Neuronal stem cell (in vitro differentiated cells): ENCODE data around the gene PRPF19.

Experiments
- DNase-seq: peaks from one replicate; pipeline ENCODE4 v3.0.0-alpha.2; 2013; ENCODE audit warnings: low spot score
- H2AFZ ChIP-seq: one replicate; pipeline ENCODE4 v1.6.1; 2013; ENCODE audit warnings: mild to moderate bottlenecking, low read length, inconsistent platforms
- H2AK5ac ChIP-seq: 2 replicates; pipeline ENCODE4 v1.6.1; 2013; ENCODE audit warnings: low read depth, mild to moderate bottlenecking, inconsistent platforms, low read length, moderate library complexity, mixed read lengths
- H2BK120ac ChIP-seq: 2 replicates; pipeline ENCODE4 v1.6.1; 2013; ENCODE audit warnings: low read depth, mild to moderate bottlenecking, inconsistent platforms, low read length, moderate library complexity, mixed read lengths
- H2BK12ac ChIP-seq: one replicate; pipeline ENCODE4 v1.6.1; 2013; ENCODE audit warnings: low read length, inconsistent platforms
- H2BK15ac ChIP-seq: 2 replicates; pipeline ENCODE4 v1.6.1; 2013; ENCODE audit warnings: mild to moderate bottlenecking, low read length, inconsistent platforms, mixed read lengths
- H2BK5ac ChIP-seq: one replicate; pipeline ENCODE4 v1.6.1; 2013; ENCODE audit warnings: inconsistent platforms, mild to moderate bottlenecking, low read length, moderate library complexity
- H3K14ac ChIP-seq: one replicate; pipeline ENCODE4 v1.6.1; 2013; ENCODE audit warnings: low read length, inconsistent platforms
- H3K18ac ChIP-seq: 2 replicates; pipeline ENCODE4 v1.6.1; 2013; ENCODE audit warnings: low read length, inconsistent platforms
- H3K23ac ChIP-seq: 2 replicates; pipeline ENCODE4 v1.6.1; 2013; ENCODE audit warnings: low read depth, mild to moderate bottlenecking, mixed read lengths, low read length, inconsistent platforms; ENCODE audit not compliant: poor library complexity
- H3K27ac ChIP-seq: replicated peaks from 3 replicates; pipeline ENCODE4 v1.5.1; 2013; ENCODE audit warnings: low read length, inconsistent platforms
- H3K27me3 ChIP-seq, 3 experiments: 2 replicates each; pipeline ENCODE4 v1.6.1; 2013; ENCODE audit warnings: low read length in 3 of 3, mild to moderate bottlenecking in 2 of 3, inconsistent platforms in 1 of 3, low read depth in 1 of 3, mixed read lengths in 1 of 3, moderate library complexity in 1 of 3; ENCODE audit not compliant: control insufficient read depth in 3 of 3, insufficient read depth in 3 of 3
- H3K36me3 ChIP-seq, 2 donors: replicated peaks in 1 of 2; 2 replicates each; pipeline ENCODE4 v1.6.1; 2013; ENCODE audit warnings: low read length in 2 of 2; ENCODE audit not compliant: control insufficient read depth in 2 of 2, insufficient read depth in 2 of 2
- H3K4ac ChIP-seq: 2 replicates; pipeline ENCODE4 v1.6.1; 2013; ENCODE audit warnings: inconsistent platforms, mild to moderate bottlenecking, low read length, moderate library complexity
- H3K4me1 ChIP-seq, 2 donors: 1 replicate in 1 of 2; 2 replicates in 1 of 2; pipeline ENCODE4 v1.6.1; 2013; ENCODE audit warnings: low read length in 2 of 2, low read depth in 1 of 2; ENCODE audit not compliant: control insufficient read depth in 2 of 2, insufficient read depth in 1 of 2
- H3K4me2 ChIP-seq: one replicate; pipeline ENCODE4 v1.6.1; 2013; ENCODE audit warnings: mild to moderate bottlenecking, low read length, inconsistent platforms; ENCODE audit not compliant: insufficient read depth, poor library complexity, severe bottlenecking
- H3K4me3 ChIP-seq, 2 donors: 2 replicates each; pipeline ENCODE4 v1.5.1; 2013; ENCODE audit warnings: low read length in 2 of 2, mild to moderate bottlenecking in 2 of 2, inconsistent platforms in 1 of 2, moderate library complexity in 1 of 2
- H3K79me1 ChIP-seq: one replicate; pipeline ENCODE4 v1.6.1; 2013; ENCODE audit warnings: low read depth, mild to moderate bottlenecking, inconsistent platforms, low read length, moderate library complexity
- H3K9ac ChIP-seq: one replicate; pipeline ENCODE4 v1.6.1; 2013; ENCODE audit warnings: mild to moderate bottlenecking, low read depth, low read length, inconsistent platforms; ENCODE audit not compliant: poor library complexity
- H3K9me3 ChIP-seq, 2 donors: replicated peaks in 1 of 2; 2 replicates each; pipeline versions ENCODE3 to v1.6.1; 2013; ENCODE audit warnings: low read length in 2 of 2, mild to moderate bottlenecking in 2 of 2, inconsistent platforms in 1 of 2, low read depth in 1 of 2, mixed read lengths in 1 of 2, moderate library complexity in 1 of 2; ENCODE audit not compliant: control insufficient read depth in 2 of 2, insufficient read depth in 1 of 2
- H4K8ac ChIP-seq: one replicate; pipeline ENCODE4 v1.6.1; 2013; ENCODE audit warnings: low read depth, mild to moderate bottlenecking, inconsistent platforms, low read length, moderate library complexity
- H4K91ac ChIP-seq: one replicate; pipeline ENCODE4 v1.6.1; 2013; ENCODE audit warnings: low read length, low read depth, mild to moderate bottlenecking, inconsistent platforms; ENCODE audit not compliant: poor library complexity
- WGBS, 2 donors: extraction: QIAGEN DNeasy Blood & Tissue Kit; methylation state at CpG; one replicate each; pipeline ENCODE4 v1.1.7; 2013; ENCODE audit warnings: missing lambda C conversion rate in 2 of 2, mixed read lengths in 1 of 2; ENCODE audit not compliant: insufficient read length in 2 of 2, insufficient replicate concordance in 1 of 2; ENCODE audit errors: extremely low coverage in 2 of 2; 5-methylcytosine and 5-hydroxymethylcytosine counted together

Gene PRPF19

GRCh38 chr11:60941371-60942119, 35.2 kb upstream of the PRPF19 start:
- H3K79me1 ChIP-seq, result no peaks in the 10 kb centered on the region
- no peaks in the 10 kb centered on the region for H3K9me3 ChIP-seq
- no peak overlapping the region for H3K4me2 ChIP-seq
- peak overlapping the region; percentile 16 for H2AK5ac ChIP-seq
- no peak overlapping the region for H3K27ac ChIP-seq
- WGBS, 2 donors, result no CpG with 5 or more reads among the region's 6 CpGs
- H3K27me3 ChIP-seq, result no peaks in the 10 kb centered on the region
- no peak overlapping the region for H4K91ac ChIP-seq
- no peak overlapping the region for H2BK120ac ChIP-seq
- peaks cover 3 to 11% of the 10 kb centered on the region in 2 donors for H3K36me3 ChIP-seq
- no peak overlapping the region for H2BK15ac ChIP-seq
- H3K18ac ChIP-seq, result no peak overlapping the region
- H3K4ac ChIP-seq, result no peak overlapping the region
- no peak overlapping the region for H3K14ac ChIP-seq
- H2AFZ ChIP-seq, result no peak overlapping the region
- no peak overlapping the region for H4K8ac ChIP-seq
- H2BK12ac ChIP-seq, result no peak overlapping the region
- H3K4me1 ChIP-seq, result peaks cover 1 to 3% of the 10 kb centered on the region in 2 donors
- H2BK5ac ChIP-seq, result no peak overlapping the region
- peak overlapping the region; percentile 13 for H3K23ac ChIP-seq
- no peak overlapping the region for H3K9ac ChIP-seq
- DNase-seq, result no peak
- no peak overlapping the region for H3K4me3 ChIP-seq

DNA sequence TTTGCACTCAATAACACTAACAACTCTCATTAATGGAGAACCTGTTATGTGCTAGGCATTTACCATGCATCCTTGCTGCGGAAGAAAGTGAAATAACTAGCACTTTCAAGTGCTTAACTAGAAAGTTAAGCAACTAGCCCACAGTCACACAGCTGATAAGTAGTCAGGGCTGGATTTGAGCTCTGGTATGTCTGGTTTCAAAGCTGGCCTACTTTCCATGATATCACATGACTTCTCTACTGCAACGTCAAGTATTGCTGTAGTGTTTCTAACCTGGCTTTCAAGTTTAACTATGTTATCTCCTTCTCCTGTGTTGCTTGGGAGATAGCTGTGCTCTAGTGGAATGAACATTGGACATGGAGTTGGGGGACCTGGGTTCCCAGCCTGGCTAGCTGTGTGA, 33.5 kb upstream of the PRPF19 start:
- no peaks in the 10 kb centered on the region for H3K27me3 ChIP-seq
- H3K4me3 ChIP-seq, result no peak overlapping the region
- H2BK5ac ChIP-seq, result no peak overlapping the region
- H2BK15ac ChIP-seq, result no peak overlapping the region
- peaks cover 12 to 28% of the 10 kb centered on the region in 2 donors for H3K36me3 ChIP-seq
- no peaks in the 10 kb centered on the region for H3K79me1 ChIP-seq
- no peak overlapping the region for H3K23ac ChIP-seq
- no peak overlapping the region for H3K9ac ChIP-seq
- no peak overlapping the region for H4K91ac ChIP-seq
- no peak overlapping the region for H3K18ac ChIP-seq
- H3K27ac ChIP-seq, result no peak overlapping the region
- H2BK120ac ChIP-seq, result no peak overlapping the region
- H3K4ac ChIP-seq, result no peak overlapping the region
- no peak overlapping the region for H3K4me2 ChIP-seq
- no peak overlapping the region for H3K14ac ChIP-seq
- no peak for DNase-seq
- H2AK5ac ChIP-seq, result no peak overlapping the region
- no peaks in the 10 kb centered on the region for H3K9me3 ChIP-seq
- no peak overlapping the region for H2BK12ac ChIP-seq
- H4K8ac ChIP-seq, result no peak overlapping the region
- no peak overlapping the region for H2AFZ ChIP-seq
- H3K4me1 ChIP-seq, result peaks cover 0 to 3% of the 10 kb centered on the region in 2 donors
- WGBS, 2 donors, result no CpG with 5 or more reads among the region's 2 CpGs

DNA sequence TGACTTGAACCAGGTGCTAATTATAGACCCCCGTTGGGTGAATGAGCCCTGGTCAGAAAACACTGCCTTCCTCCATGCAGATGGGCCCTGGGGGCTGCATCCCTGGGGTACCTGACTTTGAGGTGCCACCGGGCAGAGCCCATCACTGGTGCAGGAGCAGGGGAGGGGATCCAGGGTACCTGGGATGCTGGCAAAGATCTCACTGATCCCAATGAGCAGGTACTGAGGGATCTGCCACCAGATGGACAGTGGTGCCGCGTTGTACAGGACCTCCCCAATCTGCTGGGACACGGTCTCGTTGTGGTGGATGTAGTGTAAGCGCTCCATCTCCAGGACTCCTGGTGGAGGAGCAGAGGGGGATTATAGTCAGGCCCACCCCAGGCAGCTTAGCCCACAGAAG, 32.9 kb upstream of the PRPF19 start:
- Histone ChIP-seq H3K4ac (no peak overlapping the region), H4K91ac (no peak overlapping the region), H2BK12ac (no peak overlapping the region), H2BK15ac (no peak overlapping the region), H2BK5ac (no peak overlapping the region), H3K4me2 (no peak overlapping the region), H3K27ac (no peak overlapping the region), H2BK120ac (no peak overlapping the region), H4K8ac (no peak overlapping the region), H3K9me3 (no peaks in the 10 kb centered on the region), H3K27me3 (no peaks in the 10 kb centered on the region), H3K4me1 (peaks cover 0 to 3% of the 10 kb centered on the region in 2 donors), H3K18ac (peak overlapping the region; percentile 2), H3K23ac (no peak overlapping the region), H2AFZ (no peak overlapping the region), H3K9ac (peak overlapping the region; percentile 24), H3K79me1 (no peaks in the 10 kb centered on the region), H3K4me3 (no peak overlapping the region), H2AK5ac (no peak overlapping the region), H3K14ac (no peak overlapping the region), H3K36me3 (peaks cover 12 to 32% of the 10 kb centered on the region in 2 donors)
- DNase-seq, result no peak
- WGBS, 2 donors, result no CpG with 5 or more reads among the region's 7 CpGs

- Histone ChIP-seq H3K9ac (peak overlapping the region; percentile 15), H2BK5ac (no peak overlapping the region), H3K4ac (no peak overlapping the region), H3K27me3 (no peaks in the 10 kb centered on the region), H3K27ac (no peak overlapping the region), H3K23ac (no peak overlapping the region), H2AFZ (no peak overlapping the region), H3K9me3 (no peaks in the 10 kb centered on the region), H3K4me2 (no peak overlapping the region), H3K4me3 (no peak overlapping the region), H2BK120ac (no peak overlapping the region), H3K18ac (no peak overlapping the region), H2AK5ac (no peak overlapping the region), H3K79me1 (peaks cover 1% of the 10 kb centered on the region), H2BK15ac (no peak overlapping the region), H3K36me3 (peaks cover 19 to 40% of the 10 kb centered on the region in 2 donors), H4K91ac (no peak overlapping the region), H2BK12ac (no peak overlapping the region), H4K8ac (no peak overlapping the region), H3K14ac (no peak overlapping the region), H3K4me1 (peaks cover 0 to 3% of the 10 kb centered on the region in 2 donors)
- WGBS, 2 donors, result no CpG with 5 or more reads among the region's 9 CpGs
- no peak for DNase-seq
Measured at GRCh38 chr11:60938500-60938899, 32.1 kb upstream of the PRPF19 start.
